HepG2 (cell line): ENCODE results near the gene KIN. TPM values are rescaled to one million over a fixed set of nuclear protein-coding genes. Genes with fewer than 3 reads are reported as not detected.

ENCODE experiments used
- ATAC-seq: fragments of 200-7000 bp; cut with Tn5 transposase; 3 replicates; pipeline ENCODE4 v1.9.1; 2020; ENCODE audit warnings: mild to moderate bottlenecking, moderate library complexity
- BruUV-seq: library from RNA; stranded (reverse); fragments of 400-500 nt; replicated peaks from 2 replicates; lab custom pipeline; 2021; lab: Mats Ljungman, UMichigan
- CTCF ChIA-PET: fragments of 300-600 bp; formaldehyde crosslinking; extraction: SDS; loops from one replicate; lab custom pipeline; 2021; ENCODE audit warnings: low total read pairs, inconsistent platforms, low intra/inter-chr PET ratio; lab: Yijun Ruan, JAX
- POLR2A ChIA-PET: fragments of 350-600 bp; sonication (Branson Sonifier 250); formaldehyde crosslinking; loops from one replicate; lab custom pipeline; 2020; ENCODE audit warnings: antibody characterized with exemption, inconsistent platforms; lab: Yijun Ruan, JAX
- DNase-seq: peaks from one replicate; pipeline ENCODE4 v3.0.0-alpha.2; 2015; ENCODE audit warnings: low spot score
- FAIRE-seq: peaks from 3 replicates; lab custom pipeline; 2011; peaks lifted over from hg19 to GRCh38; lab: Jason Lieb, UNC
- H2AFZ ChIP-seq: one replicate; pipeline ENCODE4 v1.6.1; 2011; ENCODE audit warnings: low read length, inconsistent platforms
- H3K27ac ChIP-seq: fragments of 300-600 bp; 3 replicates; pipeline ENCODE4 v1.8.0; 2011; ENCODE audit warnings: mixed run types, mild to moderate bottlenecking, mixed read lengths, low read length, inconsistent platforms; ENCODE audit not compliant: insufficient read depth; ENCODE audit errors: extremely low read length
- H3K27me3 ChIP-seq, 2 experiments: fragments of 200-600 bp in 1 of 2; 2 replicates in 1 of 2; 3 replicates in 1 of 2; pipeline versions ENCODE4 v1.6.0 to v1.8.0; 2011; ENCODE audit warnings: low read length in 2 of 2, mild to moderate bottlenecking in 2 of 2, moderate library complexity in 2 of 2, inconsistent platforms in 1 of 2; ENCODE audit not compliant: insufficient read depth in 2 of 2, control insufficient read depth in 1 of 2
- H3K36me3 ChIP-seq, 2 experiments: fragments of 200-600 bp in 1 of 2; replicated peaks in 1 of 2; 2 replicates in 1 of 2; 3 replicates in 1 of 2; pipeline versions ENCODE4 v1.5.1 to v1.8.0; 2011; ENCODE audit warnings: low read length in 2 of 2, inconsistent platforms in 1 of 2; ENCODE audit not compliant: insufficient read depth in 2 of 2, control insufficient read depth in 1 of 2
- H3K4me1 ChIP-seq: 2 replicates; pipeline ENCODE4 v1.5.1; 2012; ENCODE audit warnings: low read length, inconsistent platforms; ENCODE audit not compliant: insufficient read depth
- H3K4me2 ChIP-seq: 2 replicates; pipeline ENCODE4 v1.6.0; 2011; ENCODE audit warnings: low read depth, low read length, inconsistent platforms
- H3K4me3 ChIP-seq, 3 experiments: fragments of 200-600 bp in 1 of 3; sonication (generic), shearing (Covaris generic) in 1 of 3; replicated peaks in 1 of 3; 2 replicates each; pipeline ENCODE4 v1.5.1; 2011 to 2016; ENCODE audit warnings: low read length in 3 of 3, inconsistent platforms in 2 of 3, low read depth in 2 of 3, mild to moderate bottlenecking in 2 of 3, control low read depth in 1 of 3, mixed read lengths in 1 of 3; ENCODE audit not compliant: insufficient read depth in 1 of 3
- H3K79me2 ChIP-seq: one replicate; pipeline ENCODE4 v1.6.1; 2011; ENCODE audit warnings: low read length, inconsistent platforms; ENCODE audit not compliant: insufficient read depth
- H3K9ac ChIP-seq: 2 replicates; pipeline ENCODE4 v1.6.0; 2011; ENCODE audit warnings: mild to moderate bottlenecking, low read depth, low read length, inconsistent platforms; ENCODE audit not compliant: insufficient read depth
- H3K9me3 ChIP-seq: 2 replicates; pipeline ENCODE4 v1.5.1; 2012; ENCODE audit warnings: mild to moderate bottlenecking, low read length
- H4K20me1 ChIP-seq: 2 replicates; pipeline ENCODE4 v1.6.0; 2011; ENCODE audit warnings: inconsistent platforms, mild to moderate bottlenecking, low read length, moderate library complexity; ENCODE audit not compliant: insufficient read depth
- HMGXB4 ChIP-seq, 2 experiments: sonication (generic) in 1 of 2; formaldehyde crosslinking in 1 of 2; IDR thresholded peaks; 2 replicates each; pipeline versions ENCODE4 v1.4.0 to v1.6.1; 2018 to 2020; ENCODE audit warnings: missing genetic modification reagents in 2 of 2, borderline replicate concordance in 1 of 2, low read depth in 1 of 2, mild to moderate bottlenecking in 1 of 2, missing biosample characterization in 1 of 2
- RAD51 ChIP-seq: fragments of 450-650 bp; IDR thresholded peaks from 2 replicates; pipeline ENCODE4 v1.6.1; 2016; ENCODE audit warnings: borderline replicate concordance
- RBFOX2 ChIP-seq: fragments of 200-400 bp; formaldehyde crosslinking; IDR thresholded peaks from 2 replicates; pipeline ENCODE4 v1.6.1; 2017; ENCODE audit warnings: low read depth, mild to moderate bottlenecking, low read length
- STAT5B ChIP-seq: sonication (generic); formaldehyde crosslinking; IDR thresholded peaks from 2 replicates; pipeline ENCODE4 v1.4.0; 2020; ENCODE audit warnings: missing genetic modification reagents
- ZNF816 ChIP-seq: sonication (generic); formaldehyde crosslinking; IDR thresholded peaks from 2 replicates; pipeline ENCODE4 v1.8.0; 2022; ENCODE audit warnings: missing genetic modification reagents, mild to moderate bottlenecking, borderline replicate concordance
- WGBS: methylation state at CpG from one replicate; pipeline ENCODE4 v1.1.6; 2017; ENCODE audit warnings: low lambda C conversion rate; 5-methylcytosine and 5-hydroxymethylcytosine counted together
- in situ Hi-C: cut with HindIII; loops from 2 replicates; pipeline ENCODE4 v1.10.0; 2017; ENCODE audit warnings: low pct_unique_long_range_greater_than_20kb; ENCODE audit not compliant: extremely low pct_ligation_motif_present
- intact Hi-C: fragments of 100-400 bp; cut with micrococcal nuclease; formaldehyde crosslinking; loops from one replicate; pipeline ENCODE4 v1.10.0; 2022; ENCODE audit not compliant: unreplicated experiment
- polyA plus RNA-seq, 8 experiments: library from polyadenylated mRNA; depleted of rRNA in 3 of 8; stranded (reverse) in 7 of 8; unstranded in 1 of 8; fragments of >200 nt; fragmentation: Illumina TruSeq in 4 of 8; extraction: Trizol in 4 of 8; gene quantifications; 2 replicates each; pipeline versions ENCODE4 v1.2.1 to v1.2.3, GENCODE V29; 2011 to 2016; ENCODE audit warnings: low read depth in 4 of 8, missing spikeins in 1 of 8, mixed read lengths in 1 of 8; ENCODE audit not compliant: insufficient read depth in 1 of 8
- total RNA-seq, 5 experiments: library from RNA; depleted of rRNA; stranded (reverse); fragments of >200 nt; fragmentation: Illumina TruSeq; extraction: Trizol; gene quantifications; 2 replicates each; pipeline ENCODE4 v1.2.3, GENCODE V29; 2016; ENCODE audit warnings: low read depth in 1 of 5

The KIN gene
- total and polyA plus RNA-seq, 2 of the 13 experiments (the other 11 are each of a cell fraction or from before 2014, with no cell fraction given): 4.9 to 23.2 TPM

- no peak for TF ChIP-seq ZNF816 (CRISPR knock-in tag)
- no peak for TF ChIP-seq STAT5B (CRISPR knock-in tag)
- TF ChIP-seq HMGXB4 (CRISPR knock-in tag; IDR thresholded peaks at IDR 0.05; ENCODE audit: borderline replicate concordance in 1 of 2, low read depth in 1 of 2): 0 out of 4 replicates have a peak, but pooled peaks of 1 of the 2 experiments have one; percentile 30
Measured at GRCh38 chr10:7756360-7756992, 31.3 kb downstream of the KIN start (continued).

GRCh38 chr10:7755103-7755502 is 32.7 kb downstream of the KIN start:
- Histone ChIP-seq H3K79me2 (no peaks in the 10 kb centered on the region), H4K20me1 (no peaks in the 10 kb centered on the region), H3K4me2 (no peak overlapping the region), H3K4me1 (no peaks in the 10 kb centered on the region), H3K36me3 (peaks cover 10 to 62% of the 10 kb centered on the region in 2 experiments), H2AFZ (no peak overlapping the region), H3K9me3 (no peaks in the 10 kb centered on the region), H3K27ac (no peak overlapping the region), H3K9ac (no peak overlapping the region), H3K4me3 (no peak overlapping the region), H3K27me3 (no peaks in the 10 kb centered on the region)
- ChIA-PET POLR2A (no interaction called here), CTCF (no interaction called here)
- in situ Hi-C loops (loop anchor here (25.0 kb wide), 1 partner anchor 1557 kb away; no protein-coding TSS in a partner anchor), intact Hi-C loops (loop anchor here (5.0 kb wide), 1 partner anchor 62 kb away; the partner anchor contains the start of gene TAF3)
- no peak for ATAC-seq
- 95% methylated on average over 3 of the region's 3 CpGs for WGBS
- DNase-seq: no peak
- BruUV-seq: no TSS peak
- TF ChIP-seq RBFOX2 (0 out of 2 replicates have a peak, but pooled peaks have one; percentile 12), RAD51 (no peak)
- FAIRE-seq: no peak
